MM.1S (cell line): ENCODE measurements around the gene EVI5.

Experiments used
- EZH2 ChIP-seq: fragments of 300-600 bp; sonication (generic); optimal IDR thresholded peaks from 2 replicates; pipeline ENCODE3; 2017; ENCODE audit warnings: low read depth, mild to moderate bottlenecking, antibody characterized with exemption, low read length, mixed read lengths
- EZH2phosphoT487 ChIP-seq: fragments of 300-600 bp; sonication (generic); IDR thresholded peaks from 2 replicates; pipeline ENCODE4 v1.6.1; 2018; ENCODE audit warnings: antibody characterized with exemption, low read length
- TF ChIP-seq, protein P1 (sequence below): fragments of 300-600 bp; sonication (generic); IDR thresholded peaks from 2 replicates; pipeline ENCODE4 v1.5.1; 2016; ENCODE audit warnings: antibody characterized with exemption, low read length, mixed read lengths

- TF ChIP-seq, protein P1, sequence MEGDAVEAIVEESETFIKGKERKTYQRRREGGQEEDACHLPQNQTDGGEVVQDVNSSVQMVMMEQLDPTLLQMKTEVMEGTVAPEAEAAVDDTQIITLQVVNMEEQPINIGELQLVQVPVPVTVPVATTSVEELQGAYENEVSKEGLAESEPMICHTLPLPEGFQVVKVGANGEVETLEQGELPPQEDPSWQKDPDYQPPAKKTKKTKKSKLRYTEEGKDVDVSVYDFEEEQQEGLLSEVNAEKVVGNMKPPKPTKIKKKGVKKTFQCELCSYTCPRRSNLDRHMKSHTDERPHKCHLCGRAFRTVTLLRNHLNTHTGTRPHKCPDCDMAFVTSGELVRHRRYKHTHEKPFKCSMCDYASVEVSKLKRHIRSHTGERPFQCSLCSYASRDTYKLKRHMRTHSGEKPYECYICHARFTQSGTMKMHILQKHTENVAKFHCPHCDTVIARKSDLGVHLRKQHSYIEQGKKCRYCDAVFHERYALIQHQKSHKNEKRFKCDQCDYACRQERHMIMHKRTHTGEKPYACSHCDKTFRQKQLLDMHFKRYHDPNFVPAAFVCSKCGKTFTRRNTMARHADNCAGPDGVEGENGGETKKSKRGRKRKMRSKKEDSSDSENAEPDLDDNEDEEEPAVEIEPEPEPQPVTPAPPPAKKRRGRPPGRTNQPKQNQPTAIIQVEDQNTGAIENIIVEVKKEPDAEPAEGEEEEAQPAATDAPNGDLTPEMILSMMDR: no peak
- TF ChIP-seq EZH2phosphoT487 (no peak), EZH2 (no peak)
Observed at GRCh38 chr1:92587445-92587844, 197.5 kb downstream of the EVI5 start.
